NCI-H2171 treated with DMSO at 0.1 percent for 48 hours (cell line): ENCODE measurements around the gene DDC.
A peak's percentile ranks its signal among the peaks of the same experiment; 100 is the strongest.
"Not testable (repeated sequence)": the region's sequence is repeated elsewhere in the genome, so short reads cannot be mapped to it uniquely, and the experiment has no call there.

Experiments used
- DNase-seq: peaks from one replicate; lab custom pipeline; 2025; lab: John Stamatoyannopoulos, UW

DDC gene

GRCh38 chr7:50480797-50481196, 84.4 kb downstream of the DDC start:
- DNase-seq, result no peak

DNA sequence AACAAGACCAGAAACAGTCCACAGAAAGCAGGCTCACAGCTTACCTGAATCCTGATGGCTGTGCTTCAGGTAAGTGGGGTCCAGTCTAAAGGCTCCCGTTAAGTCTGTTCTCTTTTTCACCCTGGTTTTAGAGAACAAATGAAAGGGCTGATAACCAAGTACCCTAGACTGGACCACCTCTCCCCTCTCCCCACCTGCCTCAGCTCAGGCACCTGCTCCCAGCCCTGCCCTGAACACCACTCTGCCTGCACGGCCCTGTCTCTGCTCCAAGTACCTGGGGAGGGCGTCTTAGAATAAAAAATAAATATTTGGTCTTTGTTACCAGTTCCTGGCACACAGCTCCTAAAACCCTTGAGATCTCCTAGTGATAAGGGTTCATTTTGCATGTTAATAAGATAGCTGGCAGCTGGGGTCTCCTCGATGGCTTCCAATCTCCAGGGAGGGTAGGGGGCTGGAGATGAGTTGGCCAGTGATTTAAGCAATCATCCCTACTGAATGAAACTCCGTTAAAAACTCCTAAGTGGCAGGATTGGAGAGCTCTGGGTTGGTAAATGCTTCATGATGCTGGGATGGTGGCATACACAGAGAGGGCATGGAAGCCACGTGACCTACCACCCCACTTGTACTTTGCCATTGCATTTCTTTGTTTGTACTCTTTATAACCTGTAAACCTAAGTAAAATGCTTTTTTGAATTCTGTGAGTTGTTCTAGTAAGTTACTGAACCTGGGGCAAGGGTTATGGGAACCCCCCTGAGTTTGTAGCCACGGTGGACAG, 85.3 kb downstream of the DDC start:
- no peak for DNase-seq

DNA sequence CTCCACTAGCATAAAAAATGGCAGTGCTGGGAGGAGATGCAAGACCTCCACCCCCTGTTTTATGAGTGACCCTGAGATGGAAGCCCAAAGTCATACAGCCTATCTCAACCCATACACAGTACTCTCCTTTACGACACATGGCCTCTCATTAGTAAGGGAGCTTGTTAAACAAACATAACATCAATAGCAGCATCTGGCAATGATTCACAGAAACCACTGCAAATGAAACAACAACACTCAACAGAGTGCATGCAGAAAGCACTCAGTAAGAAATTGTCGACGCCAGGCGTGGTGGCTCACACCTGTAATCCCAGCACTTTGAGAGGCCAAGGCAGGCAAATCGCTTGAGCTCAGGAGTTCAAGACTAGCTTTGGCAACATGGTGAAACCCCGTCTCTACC, 87.6 kb downstream of the DDC start:
- DNase-seq, result peak; percentile 31

GRCh38 chr7:50476953-50477625, 88.1 kb downstream of the DDC start:
- no peak for DNase-seq

GRCh38 chr7:50475340-50475739, 89.9 kb downstream of the DDC start:
- DNase-seq, result no peak

GRCh38 chr7:50474382-50475160, 90.6 kb downstream of the DDC start:
- DNase-seq, result no peak

DNA sequence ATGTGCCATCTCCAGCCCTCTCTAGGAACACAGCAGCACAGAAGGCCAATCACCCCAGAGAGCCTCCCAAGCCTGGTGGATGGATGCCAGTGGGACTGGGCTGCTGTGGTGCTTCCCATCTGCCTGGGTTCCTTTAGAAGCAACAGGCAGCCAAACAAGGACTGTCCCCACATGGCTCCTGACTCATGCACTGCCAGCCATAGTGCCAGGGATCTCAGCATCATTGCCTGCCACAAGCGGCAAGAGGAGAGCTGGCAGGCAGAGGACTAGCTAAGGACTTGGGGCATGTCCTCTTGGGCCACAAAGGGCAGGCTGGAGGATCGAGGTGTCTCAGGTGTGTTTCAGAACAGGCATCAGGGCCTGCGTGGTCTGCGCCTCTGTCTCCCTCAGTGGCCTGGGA, 91.7 kb downstream of the DDC start:
- no peak for DNase-seq

DNA sequence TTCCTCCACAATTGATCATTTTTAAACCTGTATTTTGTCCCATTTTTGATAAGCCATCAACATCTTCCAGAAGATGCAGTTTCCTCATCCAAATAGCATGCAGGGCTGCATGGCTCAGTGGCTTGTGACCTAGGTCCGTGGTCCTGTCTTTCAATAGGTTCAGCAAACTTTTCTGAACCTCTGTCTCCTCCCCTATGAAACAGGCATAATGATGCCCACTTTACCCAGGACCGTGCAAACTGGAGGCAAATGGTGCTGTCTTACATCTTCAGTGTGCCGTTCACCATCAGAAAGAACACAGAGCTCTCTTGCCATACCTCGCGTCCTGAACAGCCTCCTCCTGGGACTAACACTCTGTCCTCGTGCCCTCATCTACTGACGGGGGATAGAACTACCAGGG, 92.8 kb downstream of the DDC start:
- no peak for DNase-seq

DNA sequence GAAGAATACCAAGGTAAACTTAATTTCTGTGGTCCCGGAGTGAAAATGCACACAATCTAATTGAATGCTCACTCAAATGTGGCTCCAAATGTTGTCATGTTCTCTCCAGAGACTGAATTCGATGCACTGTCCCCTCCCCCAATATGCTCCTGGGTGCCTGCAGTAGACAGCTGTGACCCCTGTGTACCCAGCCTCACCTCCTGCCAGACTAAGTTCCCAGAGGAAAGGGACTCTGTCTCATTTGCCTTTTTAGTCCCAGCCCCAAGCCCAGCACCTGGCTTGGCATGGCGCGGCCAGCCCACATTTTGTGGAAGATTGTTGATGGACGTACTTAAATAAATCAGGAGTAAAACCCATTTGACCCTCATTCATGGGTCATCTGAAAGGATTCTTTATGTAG, 93.2 kb downstream of the DDC start:
- DNase-seq, result peak; percentile 16

DNA sequence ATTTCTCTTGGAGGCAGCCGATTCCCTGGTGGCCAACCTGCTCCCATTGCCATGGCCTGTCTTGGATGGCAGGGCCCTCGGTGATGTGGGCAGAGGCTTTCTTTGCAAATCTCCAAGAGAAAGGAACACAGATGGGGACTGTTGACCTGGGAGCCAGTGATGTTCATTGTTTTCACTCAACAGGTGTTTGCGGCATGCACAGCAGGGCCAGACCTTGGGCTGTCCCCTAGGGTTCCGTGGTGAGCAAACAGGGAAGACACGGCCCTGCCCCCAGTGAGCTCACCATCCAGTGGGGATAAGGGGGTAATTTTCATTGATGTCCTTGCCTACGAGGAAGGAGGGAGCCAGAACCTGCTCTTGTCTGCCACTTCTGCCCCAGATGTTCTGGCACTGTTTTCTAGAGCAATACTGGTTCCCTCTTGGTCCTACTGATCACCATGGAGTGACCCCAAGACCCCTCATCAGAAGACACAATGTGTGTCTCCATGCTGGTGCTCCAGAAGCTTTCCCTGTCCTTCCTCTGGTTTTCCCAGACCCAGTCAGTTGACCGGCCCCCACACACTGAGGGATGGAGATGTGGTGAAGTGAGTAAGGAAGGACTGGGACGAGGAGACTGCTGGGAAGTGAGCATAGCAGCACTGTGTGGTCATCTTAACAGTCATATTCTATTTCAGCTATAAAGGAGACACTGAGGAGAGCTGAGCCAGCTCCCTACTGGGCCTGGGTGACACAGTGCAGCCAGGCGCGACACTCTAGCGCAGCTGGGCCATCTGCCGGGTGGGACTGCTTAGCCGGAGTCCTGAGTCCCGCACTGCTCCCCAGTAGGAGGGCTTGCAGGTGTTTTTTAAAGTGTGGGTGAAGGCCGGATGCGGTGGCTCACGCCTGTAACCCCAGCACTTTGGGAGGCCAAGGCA, 94.7 kb downstream of the DDC start:
- DNase-seq, result peak; percentile 18

DNA sequence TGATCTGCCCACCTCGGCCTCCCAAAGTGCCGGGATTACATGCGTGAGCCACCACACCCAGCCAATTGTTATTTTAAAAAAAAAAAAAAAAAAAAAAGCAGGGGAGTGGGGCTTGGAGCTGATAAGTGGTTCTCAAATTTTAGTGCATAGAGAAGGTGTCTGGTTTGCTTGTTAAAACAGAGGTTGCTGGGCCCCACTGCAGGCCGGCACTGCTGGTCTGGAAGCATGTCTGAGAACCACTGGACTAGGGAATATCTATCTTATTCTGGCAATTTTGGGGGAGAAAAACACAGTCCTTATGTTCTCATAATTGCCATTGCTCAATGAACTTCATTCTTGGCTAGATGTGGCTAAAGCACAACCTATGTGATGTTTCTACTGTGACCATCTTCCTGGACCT, 96.0 kb downstream of the DDC start:
- no peak for DNase-seq

GRCh38 chr7:50467817-50468610, 97.2 kb downstream of the DDC start:
- DNase-seq, result peak; percentile 41

DNA sequence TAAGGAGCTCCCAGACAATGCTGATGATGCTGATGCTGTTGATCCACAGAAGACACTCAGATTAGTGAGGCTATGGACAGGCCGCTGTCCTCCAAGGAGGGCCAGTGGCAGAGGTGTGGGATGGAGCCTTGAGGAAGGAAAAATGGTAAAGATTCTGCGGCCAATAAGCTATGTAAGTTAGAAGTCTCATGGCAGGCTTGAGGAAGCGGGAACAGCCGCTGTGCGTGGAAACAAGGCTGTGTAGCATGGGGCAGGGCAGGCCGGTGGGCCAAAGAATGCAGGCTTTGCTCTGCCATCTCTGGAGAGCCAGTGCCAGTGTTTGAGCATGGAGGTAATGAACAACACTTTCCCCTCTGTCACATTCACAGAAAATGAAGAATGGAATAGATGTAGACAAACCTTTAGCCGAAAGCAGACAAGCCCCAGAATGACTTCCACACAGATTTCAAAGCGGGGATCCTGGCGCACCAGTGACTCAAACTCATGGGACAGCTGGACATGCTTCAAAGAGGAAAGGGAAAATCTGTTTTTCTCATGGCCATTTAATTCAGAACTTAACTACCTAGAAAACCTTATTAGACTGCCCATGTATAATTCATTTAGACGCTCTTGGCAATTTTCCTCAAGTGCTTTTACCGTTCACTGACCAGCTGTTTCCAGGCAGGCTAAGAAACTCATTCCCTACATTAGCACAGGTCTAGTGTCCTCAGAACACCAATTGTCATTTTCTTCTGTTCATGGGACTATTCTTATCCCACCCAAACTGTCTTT, 98.2 kb downstream of the DDC start:
- DNase-seq, result no peak

GRCh38 chr7:50463035-50463434, 102.2 kb downstream of the DDC start:
- DNase-seq, result peak; percentile 44

GRCh38 chr7:50462361-50462760, 102.8 kb downstream of the DDC start:
- DNase-seq, result no peak

- DNase-seq, result no peak
Measured at GRCh38 chr7:50461695-50462094, 103.5 kb downstream of the DDC start.

DNA sequence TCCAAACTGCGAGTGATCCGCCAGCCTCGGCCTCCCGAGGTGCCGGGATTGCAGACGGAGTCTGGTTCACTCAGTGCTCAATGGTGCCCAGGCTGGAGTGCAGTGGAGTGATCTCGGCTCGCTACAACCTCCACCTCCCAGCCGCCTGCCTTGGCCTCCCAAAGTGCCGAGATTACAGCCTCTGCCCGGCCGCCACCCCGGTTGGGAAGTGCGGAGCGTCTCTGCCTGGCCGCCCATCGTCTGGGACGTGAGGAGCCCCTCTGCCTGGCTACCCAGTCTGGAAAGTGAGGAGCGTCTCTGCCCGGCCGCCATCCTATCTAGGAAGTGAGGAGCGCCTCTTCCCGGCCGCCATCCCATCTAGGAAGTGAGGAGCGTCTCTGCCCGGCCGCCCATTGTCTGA, 106.0 kb downstream of the DDC start:
- DNase-seq, result not testable (repeated sequence)

DNA sequence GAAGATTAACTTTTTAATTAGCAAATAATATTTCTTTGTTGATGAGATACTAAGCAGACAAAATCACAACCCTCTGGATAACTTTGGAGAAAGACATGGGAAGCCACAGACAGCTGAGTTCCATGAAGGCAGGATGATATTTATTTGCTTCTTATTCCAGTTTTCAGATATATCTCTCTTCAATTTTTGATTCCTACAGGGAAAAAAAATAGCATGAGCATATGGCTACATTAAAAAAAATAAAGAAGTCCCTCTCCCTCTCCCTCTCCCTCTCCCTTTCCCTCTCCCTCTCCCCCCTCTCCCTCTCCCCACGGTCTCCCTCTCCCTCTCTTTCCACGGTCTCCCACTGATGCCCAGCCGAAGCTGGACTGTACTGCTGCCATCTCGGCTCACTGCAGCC, 106.6 kb downstream of the DDC start:
- DNase-seq, result not testable (repeated sequence)

DNA sequence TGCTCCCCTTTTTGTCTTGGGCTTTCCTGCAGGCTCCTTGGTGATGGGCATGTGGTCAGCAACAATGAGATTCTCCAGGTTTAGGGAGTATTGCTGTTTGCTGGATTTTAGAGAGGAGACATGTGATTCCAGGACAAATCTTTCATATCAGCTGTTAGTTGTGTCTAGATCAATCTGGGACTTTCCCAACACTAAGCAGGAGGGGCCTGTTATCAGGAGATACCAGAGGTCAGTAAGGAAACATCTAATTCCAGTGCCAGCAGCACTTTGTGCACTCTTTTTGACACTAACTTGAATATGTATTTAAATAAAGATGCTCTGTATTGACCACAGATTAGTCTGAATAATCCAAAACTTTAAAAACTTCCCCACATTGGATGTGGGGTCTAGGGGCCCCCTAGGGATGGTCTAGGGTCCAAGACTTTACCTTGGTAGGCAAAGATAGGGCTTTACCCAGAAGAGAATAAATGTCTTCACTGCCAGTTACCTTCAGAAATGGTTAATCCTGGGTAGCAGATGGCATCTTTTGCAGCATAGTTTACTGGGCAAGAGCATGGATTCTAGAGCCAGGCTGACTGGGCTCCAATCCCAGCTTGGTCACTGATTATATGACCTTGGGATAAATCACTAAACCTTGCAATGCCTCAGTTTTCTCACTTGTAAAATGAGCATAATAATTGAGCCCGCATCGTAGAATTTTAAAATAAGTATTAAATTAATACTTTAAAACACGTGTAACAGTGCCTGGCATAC, 108.7 kb downstream of the DDC start:
- no peak for DNase-seq

GRCh38 chr7:50455658-50456057, 109.5 kb downstream of the DDC start:
- no peak for DNase-seq
